ENCODE results near the gene TSPAN18.

DNA sequence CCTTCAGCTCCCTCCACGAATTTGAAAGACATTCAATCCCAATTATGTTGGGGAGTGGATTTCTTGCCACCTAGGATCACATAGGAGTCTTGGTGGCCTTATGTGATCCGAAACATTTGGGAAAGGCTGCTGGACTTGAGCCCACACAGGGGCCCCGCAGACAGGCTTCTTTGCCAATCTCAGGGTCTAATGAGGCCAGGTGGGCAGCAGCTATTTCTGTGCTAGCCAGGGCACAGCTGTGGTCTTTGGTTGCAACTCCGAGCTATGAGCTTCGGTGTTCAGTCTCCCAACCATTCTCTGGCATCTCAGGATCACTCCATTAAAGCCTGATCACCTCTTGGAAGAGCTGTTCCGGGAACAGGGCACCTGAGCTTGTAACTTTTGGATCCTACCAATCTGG, 139.5 kb downstream of the TSPAN18 start:
- TF ChIP-seq, protein P1, sequence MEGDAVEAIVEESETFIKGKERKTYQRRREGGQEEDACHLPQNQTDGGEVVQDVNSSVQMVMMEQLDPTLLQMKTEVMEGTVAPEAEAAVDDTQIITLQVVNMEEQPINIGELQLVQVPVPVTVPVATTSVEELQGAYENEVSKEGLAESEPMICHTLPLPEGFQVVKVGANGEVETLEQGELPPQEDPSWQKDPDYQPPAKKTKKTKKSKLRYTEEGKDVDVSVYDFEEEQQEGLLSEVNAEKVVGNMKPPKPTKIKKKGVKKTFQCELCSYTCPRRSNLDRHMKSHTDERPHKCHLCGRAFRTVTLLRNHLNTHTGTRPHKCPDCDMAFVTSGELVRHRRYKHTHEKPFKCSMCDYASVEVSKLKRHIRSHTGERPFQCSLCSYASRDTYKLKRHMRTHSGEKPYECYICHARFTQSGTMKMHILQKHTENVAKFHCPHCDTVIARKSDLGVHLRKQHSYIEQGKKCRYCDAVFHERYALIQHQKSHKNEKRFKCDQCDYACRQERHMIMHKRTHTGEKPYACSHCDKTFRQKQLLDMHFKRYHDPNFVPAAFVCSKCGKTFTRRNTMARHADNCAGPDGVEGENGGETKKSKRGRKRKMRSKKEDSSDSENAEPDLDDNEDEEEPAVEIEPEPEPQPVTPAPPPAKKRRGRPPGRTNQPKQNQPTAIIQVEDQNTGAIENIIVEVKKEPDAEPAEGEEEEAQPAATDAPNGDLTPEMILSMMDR (IDR thresholded peaks at IDR 0.05; ENCODE audit: low read length): no peak
- TF ChIP-seq EZH2phosphoT487 (IDR thresholded peaks at IDR 0.05; ENCODE audit: low read length): no peak
- TF ChIP-seq EZH2 (optimal IDR thresholded peaks at IDR 0.05; ENCODE audit: low read depth, low read length): no peak
